Muscle of leg (tissue), 11 donors: ENCODE results near the gene GTF3A. TPM values are rescaled to one million over a fixed set of nuclear protein-coding genes. Genes with fewer than 3 reads are reported as not detected.
"Not testable (repeated sequence)": the region's sequence is repeated elsewhere in the genome, so short reads cannot be mapped to it uniquely, and the experiment has no call there.

Experiments used
- DNase-seq: peaks from one replicate; pipeline ENCODE4 v3.0.0; 2013
- H3K27ac ChIP-seq: one replicate; pipeline ENCODE4 v1.5.1; 2013; ENCODE audit warnings: mild to moderate bottlenecking, low read length, control low read depth
- H3K27me3 ChIP-seq: one replicate; pipeline ENCODE4 v1.6.1; 2013; ENCODE audit warnings: low read length; ENCODE audit not compliant: control insufficient read depth, insufficient read depth
- H3K36me3 ChIP-seq: one replicate; pipeline ENCODE4 v1.6.1; 2013; ENCODE audit warnings: low read length; ENCODE audit not compliant: control insufficient read depth, insufficient read depth
- H3K4me1 ChIP-seq: one replicate; pipeline ENCODE4 v1.6.1; 2013; ENCODE audit warnings: low read length; ENCODE audit not compliant: control insufficient read depth, insufficient read depth
- H3K4me3 ChIP-seq: one replicate; pipeline ENCODE4 v1.5.1; 2013; ENCODE audit warnings: low read length, control low read depth
- H3K9me3 ChIP-seq: replicated peaks from 2 replicates; pipeline ENCODE4 v1.6.1; 2013; ENCODE audit warnings: low read depth, low read length; ENCODE audit not compliant: control insufficient read depth
- WGBS: methylation state at CpG from one replicate; pipeline ENCODE4 v1.1.5; 2013; ENCODE audit warnings: missing lambda C conversion rate; ENCODE audit not compliant: insufficient coverage; 5-methylcytosine and 5-hydroxymethylcytosine counted together
- polyA plus RNA-seq, 8 donors: library from polyadenylated mRNA; unstranded; fragments of 120-200 nt; gene quantifications; one replicate each; pipeline versions ENCODE4 v1.2.1 to v1.2.3, GENCODE V29; 2013; ENCODE audit warnings: inconsistent platforms in 1 of 8, low replicate concordance in 1 of 8; ENCODE audit not compliant: insufficient read length in 8 of 8, insufficient read depth in 1 of 8
- total RNA-seq: library from RNA; stranded (reverse); fragments of 120-200 nt; gene quantifications from one replicate; pipeline ENCODE4 v1.2.4, GENCODE V29; 2013

GTF3A gene
- total and polyA plus RNA-seq, 9 donors, result 131 to 161 (median 146) TPM

- no peak for DNase-seq
- no peak overlapping the region for H3K4me3 ChIP-seq
- peaks cover 2% of the 10 kb centered on the region for H3K27me3 ChIP-seq
- no peaks in the 10 kb centered on the region for H3K36me3 ChIP-seq
- 76% methylated on average over 3 of the region's 4 CpGs for WGBS
- no peaks in the 10 kb centered on the region for H3K4me1 ChIP-seq
- H3K27ac ChIP-seq, result no peak overlapping the region
- no peaks in the 10 kb centered on the region for H3K9me3 ChIP-seq
Observed at GRCh38 chr13:27384285-27384684, 40.1 kb upstream of the GTF3A start.

- Histone ChIP-seq H3K27ac (no peak overlapping the region), H3K36me3 (no peaks in the 10 kb centered on the region), H3K9me3 (no peaks in the 10 kb centered on the region), H3K4me1 (no peaks in the 10 kb centered on the region), H3K4me3 (no peak overlapping the region), H3K27me3 (peaks cover 2% of the 10 kb centered on the region)
- DNase-seq, result no peak
- WGBS, result no CpG with 5 or more reads among the region's 2 CpGs
Observed at GRCh38 chr13:27388241-27388640, 36.2 kb upstream of the GTF3A start.

GRCh38 chr13:27389891-27390290 lies 34.5 kb upstream of the GTF3A start:
- H3K4me1 ChIP-seq, result no peaks in the 10 kb centered on the region
- no peak overlapping the region for H3K4me3 ChIP-seq
- no peaks in the 10 kb centered on the region for H3K9me3 ChIP-seq
- H3K27ac ChIP-seq, result no peak overlapping the region
- 76% methylated on average over 4 of the region's 7 CpGs for WGBS
- DNase-seq, result no peak
- H3K27me3 ChIP-seq, result peaks cover 2% of the 10 kb centered on the region
- no peaks in the 10 kb centered on the region for H3K36me3 ChIP-seq

GRCh38 chr13:27391471-27391870 lies 32.9 kb upstream of the GTF3A start:
- 0% methylated on average over 1 of the region's 2 CpGs for WGBS

GRCh38 chr13:27393101-27393500 lies 31.3 kb upstream of the GTF3A start:
- H3K4me1 ChIP-seq, result no peaks in the 10 kb centered on the region
- DNase-seq, result no peak
- H3K27ac ChIP-seq, result no peak overlapping the region
- WGBS, result 33% methylated on average over 1 of the region's 4 CpGs
- H3K27me3 ChIP-seq, result peaks cover 4% of the 10 kb centered on the region
- no peak overlapping the region for H3K4me3 ChIP-seq
- no peaks in the 10 kb centered on the region for H3K9me3 ChIP-seq
- no peaks in the 10 kb centered on the region for H3K36me3 ChIP-seq

More at GRCh38 chr13:27391471-27391870, 32.9 kb upstream of the GTF3A start:
- no peaks in the 10 kb centered on the region for H3K4me1 ChIP-seq
- H3K4me3 ChIP-seq, result no peak overlapping the region
- no peak for DNase-seq
- no peaks in the 10 kb centered on the region for H3K36me3 ChIP-seq
- no peak overlapping the region for H3K27ac ChIP-seq
- H3K9me3 ChIP-seq, result no peaks in the 10 kb centered on the region
- H3K27me3 ChIP-seq, result peaks cover 4% of the 10 kb centered on the region

GRCh38 chr13:27395007-27395510 lies 29.4 kb upstream of the GTF3A start:
- 45% methylated on average over 8 of the region's 14 CpGs for WGBS
- Histone ChIP-seq H3K9me3 (no peaks in the 10 kb centered on the region), H3K27me3 (peaks cover 4% of the 10 kb centered on the region), H3K4me1 (no peaks in the 10 kb centered on the region), H3K4me3 (no peak overlapping the region), H3K36me3 (no peaks in the 10 kb centered on the region), H3K27ac (no peak overlapping the region)
- no peak for DNase-seq

- 26% methylated on average over 2 of the region's 7 CpGs for WGBS
- Histone ChIP-seq H3K4me1 (no peaks in the 10 kb centered on the region), H3K4me3 (no peak overlapping the region), H3K27me3 (peaks cover 4% of the 10 kb centered on the region), H3K27ac (no peak overlapping the region), H3K9me3 (no peaks in the 10 kb centered on the region), H3K36me3 (no peaks in the 10 kb centered on the region)
- no peak for DNase-seq
Observed at GRCh38 chr13:27396252-27396846, 28.1 kb upstream of the GTF3A start.

- WGBS, result 79% methylated on average over 3 of the region's 4 CpGs
- no peak overlapping the region for H3K4me3 ChIP-seq
- H3K27ac ChIP-seq, result no peak overlapping the region
- H3K27me3 ChIP-seq, result peaks cover 4% of the 10 kb centered on the region
- peaks cover 6% of the 10 kb centered on the region for H3K4me1 ChIP-seq
- H3K36me3 ChIP-seq, result no peaks in the 10 kb centered on the region
- no peak for DNase-seq
- no peaks in the 10 kb centered on the region for H3K9me3 ChIP-seq
Observed at GRCh38 chr13:27398360-27398759, 26.1 kb upstream of the GTF3A start.

- WGBS, result 83% methylated on average over 4 of the region's 6 CpGs
Observed at GRCh38 chr13:27400405-27400804, 24.0 kb upstream of the GTF3A start.

GRCh38 chr13:27401210-27401609 lies 23.2 kb upstream of the GTF3A start:
- no peaks in the 10 kb centered on the region for H3K36me3 ChIP-seq
- H3K4me3 ChIP-seq, result no peak overlapping the region
- H3K27ac ChIP-seq, result no peak overlapping the region
- H3K27me3 ChIP-seq, result no peaks in the 10 kb centered on the region
- peaks cover 31% of the 10 kb centered on the region for H3K4me1 ChIP-seq
- peak; percentile 52 for DNase-seq
- WGBS, result 0% methylated on average over 1 of the region's 3 CpGs
- H3K9me3 ChIP-seq, result no peaks in the 10 kb centered on the region

More at GRCh38 chr13:27400405-27400804, 24.0 kb upstream of the GTF3A start:
- not testable (repeated sequence) for H3K4me3 ChIP-seq, H3K36me3 ChIP-seq, H3K27me3 ChIP-seq, H3K27ac ChIP-seq, DNase-seq, H3K9me3 ChIP-seq
- H3K4me1 ChIP-seq, result peaks cover 26% of the 10 kb centered on the region
